GM12874 (cell line): Measurements from ENCODE around the gene HEXD.

Source experiments
- CTCF ChIP-seq: IDR thresholded peaks from 2 replicates; pipeline ENCODE4 v1.5.1; 2011; ENCODE audit warnings: low read depth, mild to moderate bottlenecking, control low read depth, low read length, moderate library complexity; ENCODE audit not compliant: insufficient read depth

Gene HEXD

GRCh38 chr17:82396601-82397435 is 21.3 kb upstream of the HEXD start:
- TF ChIP-seq CTCF, result no peak

- no peak for TF ChIP-seq CTCF
Observed at GRCh38 chr17:82397449-82398335, 20.5 kb upstream of the HEXD start.

GRCh38 chr17:82399041-82399441 is 19.1 kb upstream of the HEXD start:
- no peak for TF ChIP-seq CTCF

- TF ChIP-seq CTCF, result no peak
Observed at GRCh38 chr17:82399601-82400101, 18.5 kb upstream of the HEXD start.

GRCh38 chr17:82400206-82400605 is 17.9 kb upstream of the HEXD start:
- no peak for TF ChIP-seq CTCF

GRCh38 chr17:82400830-82401229 is 17.3 kb upstream of the HEXD start:
- TF ChIP-seq CTCF, result no peak

GRCh38 chr17:82402865-82403264 is 15.3 kb upstream of the HEXD start:
- no peak for TF ChIP-seq CTCF
